ENCODE measurements around the gene GLOD5.

DNA sequence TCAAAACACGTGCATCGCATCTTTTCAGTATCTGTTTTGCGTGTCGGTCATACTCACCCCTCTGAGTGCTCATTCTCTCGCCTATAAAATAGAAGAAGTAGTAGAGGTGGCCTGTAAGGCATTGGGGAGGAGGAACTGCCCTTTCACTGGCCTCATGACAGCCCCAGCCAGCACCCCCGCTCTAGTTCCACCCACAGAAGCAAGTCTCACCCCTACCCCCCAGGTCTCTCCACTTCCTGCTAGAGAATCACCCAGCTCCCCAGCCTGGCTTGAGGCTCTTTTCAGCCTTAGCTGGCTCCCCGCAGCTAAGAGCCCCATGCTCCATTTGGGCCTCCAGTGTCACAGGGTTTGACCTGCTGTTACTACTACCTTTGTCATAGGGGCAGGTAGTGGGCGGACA is 52.1 kb downstream of the GLOD5 start:
- TF ChIP-seq, protein P1, sequence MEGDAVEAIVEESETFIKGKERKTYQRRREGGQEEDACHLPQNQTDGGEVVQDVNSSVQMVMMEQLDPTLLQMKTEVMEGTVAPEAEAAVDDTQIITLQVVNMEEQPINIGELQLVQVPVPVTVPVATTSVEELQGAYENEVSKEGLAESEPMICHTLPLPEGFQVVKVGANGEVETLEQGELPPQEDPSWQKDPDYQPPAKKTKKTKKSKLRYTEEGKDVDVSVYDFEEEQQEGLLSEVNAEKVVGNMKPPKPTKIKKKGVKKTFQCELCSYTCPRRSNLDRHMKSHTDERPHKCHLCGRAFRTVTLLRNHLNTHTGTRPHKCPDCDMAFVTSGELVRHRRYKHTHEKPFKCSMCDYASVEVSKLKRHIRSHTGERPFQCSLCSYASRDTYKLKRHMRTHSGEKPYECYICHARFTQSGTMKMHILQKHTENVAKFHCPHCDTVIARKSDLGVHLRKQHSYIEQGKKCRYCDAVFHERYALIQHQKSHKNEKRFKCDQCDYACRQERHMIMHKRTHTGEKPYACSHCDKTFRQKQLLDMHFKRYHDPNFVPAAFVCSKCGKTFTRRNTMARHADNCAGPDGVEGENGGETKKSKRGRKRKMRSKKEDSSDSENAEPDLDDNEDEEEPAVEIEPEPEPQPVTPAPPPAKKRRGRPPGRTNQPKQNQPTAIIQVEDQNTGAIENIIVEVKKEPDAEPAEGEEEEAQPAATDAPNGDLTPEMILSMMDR (IDR thresholded peaks at IDR 0.05; ENCODE audit: poor library complexity, severe bottlenecking) = no peak
- TF ChIP-seq EZH2 (IDR thresholded peaks at IDR 0.05; ENCODE audit: borderline replicate concordance, insufficient read depth, low read length, poor library complexity, severe bottlenecking) = no peak
- no peak for TF ChIP-seq SMC3 (conservative IDR thresholded peaks at IDR 0.05; ENCODE audit: poor library complexity)

Measured in neural cell (in vitro differentiated cells).